Activated CD4-positive, alpha-beta T cell treated with anti-CD3 and anti-CD28 coated beads, Interleukin-2, amount 50 U/mL, for 16 hours (primary cell): ENCODE results near the gene RNMT.
"Not testable (repeated sequence)": the region's sequence is repeated elsewhere in the genome, so short reads cannot be mapped to it uniquely, and the experiment has no call there.

Experiments used
- DNase-seq: peaks from one replicate; pipeline ENCODE4 v3.0.0-alpha.2; 2020

RNMT gene

DNA sequence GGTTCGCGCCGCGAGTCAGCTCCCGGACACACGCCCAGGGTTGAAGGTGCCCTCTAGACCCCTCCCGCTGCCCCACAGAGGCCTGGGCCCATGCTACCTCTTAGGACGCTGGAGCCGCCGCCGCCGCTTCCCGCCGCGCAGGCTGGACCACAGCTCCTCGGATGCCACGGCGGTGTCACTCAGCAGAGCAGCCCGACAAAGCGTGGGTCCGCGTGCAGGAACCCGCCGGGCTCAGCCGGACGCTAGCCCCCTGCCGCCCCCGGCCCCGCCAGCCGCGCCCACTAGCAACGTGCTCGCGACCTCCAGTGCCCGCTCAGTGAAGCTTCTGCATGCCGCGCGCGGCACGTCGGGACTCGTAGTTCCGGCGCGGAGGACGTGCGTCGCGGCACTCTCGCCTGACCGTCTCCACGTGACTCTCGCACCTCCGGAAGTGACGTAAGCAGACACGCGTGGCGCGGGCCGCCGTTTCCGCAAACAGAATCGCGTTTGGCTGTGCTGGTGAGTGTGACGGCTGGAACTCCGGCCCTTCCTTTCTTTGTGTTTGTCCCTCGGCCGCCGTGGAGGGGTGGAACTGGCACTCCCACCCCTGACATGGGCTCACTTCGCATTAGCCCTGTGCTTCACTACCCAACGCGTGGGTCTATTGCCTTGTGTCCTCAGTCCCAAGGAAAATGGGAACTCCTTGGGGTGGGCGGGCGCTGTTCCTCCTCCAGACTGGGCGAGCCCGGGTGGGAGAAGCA, at the start of gene RNMT, which contains the start of gene FAM210A:
Gene RNMT, plus strand, starts transcription at position 442 of the 740 bp plus-strand sequence. CDS start 4,845 bp downstream, outside the sequence.
Gene FAM210A, minus strand, starts transcription at position 327 of the 740 bp plus-strand sequence. CDS start 44,481 bp downstream, outside the sequence.
- DNase-seq = peak; percentile 96

DNA sequence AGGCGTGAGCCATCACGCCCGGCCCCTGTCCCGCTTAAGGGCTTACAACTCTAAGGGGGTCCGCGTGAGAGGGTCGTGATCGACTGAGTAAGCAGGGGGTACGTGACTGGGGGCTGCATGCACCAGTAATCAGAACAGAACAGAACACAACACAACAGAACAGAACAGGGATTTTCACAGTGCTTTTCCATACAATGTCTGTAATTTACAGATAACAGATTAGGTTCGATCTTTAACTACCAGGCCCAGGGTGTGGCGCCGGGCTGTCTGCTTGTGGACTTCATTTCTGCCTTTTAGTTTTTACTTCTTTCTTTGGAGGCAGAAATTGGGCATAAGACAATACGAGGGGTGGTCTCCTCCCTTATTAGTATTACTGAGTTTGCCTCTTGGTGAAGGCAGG, 49.1 kb upstream of the RNMT start:
- not testable (repeated sequence) for DNase-seq

DNA sequence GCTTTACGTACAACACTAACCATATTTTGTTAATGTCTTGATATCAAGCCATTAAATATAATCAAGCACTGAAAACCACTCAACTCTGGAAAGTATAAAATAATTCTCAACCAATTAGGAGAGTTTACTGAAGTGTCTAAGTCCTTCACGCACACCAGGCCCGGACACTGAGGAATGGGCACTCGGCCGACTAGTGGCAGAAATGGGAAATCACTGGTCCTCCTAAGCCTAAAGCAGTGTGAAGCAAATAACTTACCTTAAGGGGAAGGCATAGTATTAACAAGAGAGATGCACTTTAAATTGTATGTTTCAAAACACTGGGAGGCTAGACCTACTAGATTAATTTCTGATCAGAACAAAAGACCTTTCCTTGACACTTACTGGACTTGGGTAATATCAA, 45.9 kb upstream of the RNMT start:
- DNase-seq = no peak

DNA sequence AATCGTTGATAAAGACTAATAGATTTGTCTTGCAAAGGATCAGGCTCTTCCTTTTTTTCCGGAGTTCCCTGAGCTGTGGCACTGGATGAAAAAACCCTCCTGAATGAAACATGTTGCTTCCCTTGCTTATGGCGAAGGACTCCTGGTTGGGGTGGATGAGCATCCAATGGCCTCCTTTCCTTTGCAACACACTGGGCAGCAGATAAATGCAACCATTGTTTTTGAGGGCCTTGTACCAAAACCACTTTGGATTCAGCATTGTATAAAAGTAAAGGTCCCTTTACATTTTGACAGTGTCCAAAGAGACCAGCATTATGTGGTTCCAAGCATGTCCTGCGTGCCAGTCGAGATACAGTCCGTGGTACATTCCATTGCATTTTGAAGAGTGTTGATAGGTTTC, 44.8 kb upstream of the RNMT start:
- no peak for DNase-seq

DNA sequence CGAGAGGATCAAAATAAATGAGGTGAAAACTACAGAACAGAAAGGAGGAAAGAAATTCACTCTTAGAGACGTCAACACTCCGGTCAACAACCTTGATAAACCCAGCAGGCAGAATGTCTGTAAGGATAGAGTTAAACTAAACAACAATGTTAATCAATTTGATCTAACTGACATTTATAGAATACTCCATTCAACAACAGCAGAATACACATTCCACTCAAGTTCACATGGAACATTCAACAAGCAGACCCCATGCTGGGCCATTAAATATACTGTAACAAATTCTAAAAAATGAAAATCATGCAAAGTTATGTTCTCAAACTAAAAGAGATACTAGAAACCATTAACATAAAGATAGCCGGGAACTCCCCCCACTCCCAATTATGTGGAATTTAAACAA, 41.9 kb upstream of the RNMT start:
- no peak for DNase-seq

DNA sequence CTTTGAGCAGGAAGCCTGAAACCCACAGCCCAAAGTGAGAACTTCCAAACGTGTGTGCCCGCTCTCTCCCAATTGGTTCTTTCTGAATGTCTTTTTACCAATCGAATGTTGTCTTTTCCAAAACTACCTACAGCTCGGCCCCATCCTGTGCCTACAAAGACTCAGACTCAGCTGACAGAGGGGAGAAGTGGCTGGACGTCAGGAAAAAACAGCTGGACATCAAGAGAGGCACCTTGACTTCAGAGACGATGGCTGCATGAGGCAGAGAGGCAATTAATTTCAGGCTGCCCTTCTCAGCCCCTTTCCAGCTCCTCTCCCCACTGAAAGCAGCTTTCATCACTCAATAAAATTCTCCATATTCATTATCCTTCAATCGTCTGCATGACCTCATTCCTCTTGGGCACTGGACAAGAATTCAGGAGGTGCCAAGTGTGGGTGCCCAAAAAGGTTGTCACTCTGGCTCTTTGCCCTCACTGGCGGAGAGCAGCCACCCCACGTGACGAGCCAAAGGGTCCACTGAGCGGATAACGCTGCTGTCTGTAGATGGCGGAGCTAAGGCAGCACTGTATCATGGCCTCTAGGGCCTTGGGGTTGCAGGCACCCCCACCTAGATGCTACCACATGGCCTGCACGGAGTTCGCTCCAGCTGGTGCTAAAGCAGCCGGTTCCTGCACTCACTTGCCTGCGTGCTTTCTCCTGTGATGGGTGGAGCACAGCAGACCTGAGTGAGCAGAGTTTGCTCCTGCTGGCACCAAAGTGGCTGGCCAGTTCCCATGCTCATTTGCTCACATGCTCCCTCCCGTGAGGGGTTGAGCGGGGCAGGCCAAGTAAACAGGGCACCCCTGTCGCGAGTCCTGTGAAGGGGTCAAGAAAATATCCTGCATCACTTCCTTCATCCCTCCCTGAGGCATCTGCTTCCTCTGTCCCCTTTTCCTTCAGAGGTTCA, 38.0 kb upstream of the RNMT start:
- no peak for DNase-seq

DNA sequence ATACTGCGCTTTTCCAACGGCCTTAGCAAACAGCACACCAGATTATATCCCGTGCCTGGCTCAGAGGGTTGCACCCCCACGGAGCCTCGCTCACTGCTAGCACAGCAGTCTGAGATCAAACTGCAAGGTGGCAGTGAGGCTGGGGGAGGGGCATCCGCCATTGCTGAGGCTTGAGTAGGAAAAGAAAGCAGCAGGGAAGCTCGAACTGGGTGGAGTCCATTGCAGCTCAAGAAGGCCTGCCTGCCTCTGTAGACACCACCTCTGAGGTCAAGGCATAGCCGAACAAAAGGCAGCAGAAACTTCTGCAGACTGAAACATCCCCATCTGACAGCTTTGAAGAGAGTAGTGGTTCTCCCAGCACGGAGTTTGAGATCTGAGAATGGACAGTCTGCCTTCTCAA, 36.4 kb upstream of the RNMT start:
- DNase-seq = not testable (repeated sequence)

DNA sequence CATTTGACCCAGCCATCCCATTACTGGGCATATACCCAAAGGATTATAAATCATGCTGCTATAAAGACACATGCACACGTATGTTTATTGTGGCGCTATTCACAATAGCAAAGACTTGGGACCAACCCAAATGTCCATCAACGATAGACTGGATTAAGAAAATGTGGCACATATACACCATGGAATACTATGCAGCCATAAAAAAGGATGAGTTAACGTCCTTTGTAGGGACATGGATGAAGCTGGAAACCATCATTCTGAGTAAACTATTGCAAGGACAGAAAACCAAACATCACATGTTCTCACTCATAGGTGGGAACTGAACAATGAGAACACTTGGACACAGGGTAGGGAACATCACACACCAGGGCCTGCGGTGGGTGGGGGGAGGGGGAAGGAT, 31.1 kb upstream of the RNMT start:
- DNase-seq = not testable (repeated sequence)

DNA sequence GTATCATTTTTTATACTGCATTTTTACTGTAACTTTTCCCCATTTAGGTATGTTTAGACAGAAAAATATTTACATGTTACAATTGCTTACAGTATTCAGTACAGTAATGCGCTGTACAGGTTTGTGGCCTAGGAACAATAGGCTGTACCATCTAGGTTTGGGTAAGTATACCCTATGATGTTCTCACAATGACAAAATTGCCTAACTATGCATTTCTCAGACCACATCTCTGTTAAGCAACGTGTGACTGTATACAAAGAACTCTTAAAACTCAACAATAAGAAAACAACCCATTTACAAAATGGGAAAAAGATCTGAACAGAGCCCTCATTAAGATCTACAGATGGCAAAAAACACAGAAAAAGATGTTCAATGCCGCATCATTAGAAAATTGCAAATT, 29.5 kb upstream of the RNMT start:
- DNase-seq = no peak

DNA sequence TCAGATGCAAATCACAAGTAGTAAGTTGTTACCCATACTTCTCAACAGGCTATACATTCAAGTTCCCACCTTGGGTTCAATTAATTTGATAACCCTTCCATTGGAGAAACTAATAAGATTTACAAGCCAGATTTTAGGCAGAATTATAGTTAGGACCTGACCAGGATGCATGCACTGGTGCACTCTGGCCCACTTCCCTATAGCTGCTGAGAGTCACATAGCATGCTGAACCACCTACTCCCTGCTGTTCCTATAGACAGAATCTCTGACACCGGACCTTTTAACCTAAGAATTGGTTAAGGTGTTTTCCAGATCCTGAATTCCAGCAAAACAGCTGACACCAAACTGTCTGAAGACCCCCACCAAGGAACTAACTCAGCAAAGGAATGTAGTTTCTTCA, 26.3 kb upstream of the RNMT start:
- DNase-seq = no peak

DNA sequence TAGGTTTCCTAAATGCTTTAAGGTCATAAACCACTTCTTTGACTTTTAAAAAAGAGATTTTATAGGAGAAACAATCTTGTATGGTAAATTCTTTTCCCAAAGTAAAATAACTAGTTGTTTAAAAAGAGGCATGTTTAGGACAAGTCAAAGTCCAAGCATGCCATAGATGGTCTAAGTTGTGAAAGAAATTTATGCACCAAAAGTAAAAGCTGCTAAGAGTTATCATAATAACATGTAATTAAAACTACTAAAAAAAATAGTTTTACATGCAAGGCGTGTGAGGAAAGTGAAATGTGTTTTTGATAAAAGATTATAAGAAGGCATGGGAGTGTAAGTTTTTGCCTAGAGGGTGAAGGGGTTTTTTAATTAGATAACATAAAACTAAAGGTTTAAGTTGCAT, 22.6 kb upstream of the RNMT start:
- no peak for DNase-seq

DNA sequence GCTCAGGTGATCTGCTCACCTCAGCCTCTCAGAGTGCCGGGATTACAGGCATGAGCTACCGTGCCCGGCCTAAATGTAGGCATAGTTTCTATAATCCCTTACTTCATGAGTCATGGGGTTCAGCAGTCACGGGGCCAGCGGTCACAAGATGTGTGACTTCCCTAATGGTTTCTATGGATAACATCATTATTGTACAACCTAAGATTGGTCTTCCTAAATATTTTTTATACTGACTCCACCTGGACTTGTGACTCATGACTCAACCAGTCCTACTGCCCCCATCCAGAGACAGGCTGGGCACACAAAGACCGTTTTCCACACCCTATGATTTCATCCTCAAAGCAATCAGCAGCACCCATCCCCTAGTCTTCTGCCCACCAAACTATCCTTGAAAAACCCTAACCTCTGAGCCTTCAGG, 16.1 kb upstream of the RNMT start:
- no peak for DNase-seq

DNA sequence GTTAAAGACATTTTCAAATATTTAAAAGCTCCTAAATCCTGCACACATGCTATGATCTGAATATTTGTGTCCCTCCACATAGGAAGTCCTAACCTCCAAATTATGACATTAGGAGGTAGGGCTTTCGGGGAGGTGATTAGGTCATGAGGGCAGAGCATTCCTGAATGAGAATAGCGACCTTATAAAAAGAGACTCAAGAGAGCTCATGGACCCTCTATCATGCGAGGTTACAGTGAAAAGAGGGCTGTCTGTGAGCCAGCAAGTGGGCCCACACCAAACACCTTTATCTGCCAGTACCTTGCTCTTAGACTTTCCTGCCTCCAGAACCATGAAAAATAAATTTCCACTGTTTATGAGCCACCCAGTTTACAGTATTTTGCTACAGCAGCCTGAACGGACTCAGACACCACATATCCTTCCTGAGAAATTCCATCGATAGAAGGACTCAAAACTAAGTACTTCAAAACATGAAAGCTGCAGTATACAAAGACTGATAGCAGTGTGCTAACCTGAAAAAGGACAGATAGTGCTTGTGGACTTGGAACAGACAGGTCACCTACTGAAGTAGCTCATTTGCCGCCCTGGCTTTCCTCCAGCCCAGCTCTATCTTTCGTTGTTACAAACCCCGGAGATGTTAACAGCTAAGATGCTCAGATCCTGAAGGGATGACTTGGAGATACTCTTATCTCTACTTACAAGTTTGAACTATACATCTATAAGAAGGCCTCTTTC, 13.9 kb upstream of the RNMT start:
- DNase-seq = no peak

DNA sequence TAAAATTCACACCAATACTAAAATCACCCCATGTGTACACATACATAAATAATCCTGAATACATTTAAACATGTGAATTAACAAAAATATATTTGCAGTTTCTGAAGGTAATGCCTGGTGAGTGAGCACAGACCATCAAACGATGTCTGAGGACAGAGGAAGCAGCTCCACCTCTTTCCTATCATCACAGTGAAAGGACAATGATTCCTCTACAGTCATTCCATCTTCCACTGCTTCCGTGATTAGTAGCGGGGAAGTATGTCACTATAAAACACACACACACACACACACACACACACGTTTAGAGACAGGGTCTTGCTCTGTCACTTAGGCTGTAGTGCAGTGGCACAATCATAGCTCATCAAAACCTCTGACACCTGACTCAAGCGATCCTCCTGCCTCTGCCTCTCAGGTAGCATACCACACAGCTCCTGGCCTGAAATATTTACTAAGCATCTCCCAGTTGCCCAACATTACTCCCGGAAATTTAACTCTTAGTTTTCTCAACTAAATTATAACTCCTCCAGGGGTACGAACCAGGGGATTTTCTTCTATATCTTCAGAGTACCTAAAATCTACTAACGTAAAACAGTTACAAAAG, 12.9 kb upstream of the RNMT start:
- no peak for DNase-seq

DNA sequence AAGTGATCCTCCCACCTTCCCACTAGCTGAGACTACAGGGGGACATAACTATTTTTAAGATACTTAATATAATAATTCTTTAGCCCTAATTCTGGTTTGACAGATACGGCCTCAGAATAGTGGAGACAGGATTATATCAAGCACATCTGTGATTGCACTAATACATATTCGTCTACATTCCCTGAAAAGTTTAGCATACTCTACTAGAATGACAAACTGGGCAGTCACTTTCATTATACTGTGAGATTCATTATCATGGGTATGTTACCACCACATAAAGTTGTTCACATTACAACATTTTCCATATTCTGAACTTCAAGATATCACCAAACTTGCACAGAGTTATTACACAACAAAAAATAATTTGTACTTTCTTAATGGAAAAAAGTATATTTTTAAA, 11.1 kb upstream of the RNMT start:
- DNase-seq = no peak

DNA sequence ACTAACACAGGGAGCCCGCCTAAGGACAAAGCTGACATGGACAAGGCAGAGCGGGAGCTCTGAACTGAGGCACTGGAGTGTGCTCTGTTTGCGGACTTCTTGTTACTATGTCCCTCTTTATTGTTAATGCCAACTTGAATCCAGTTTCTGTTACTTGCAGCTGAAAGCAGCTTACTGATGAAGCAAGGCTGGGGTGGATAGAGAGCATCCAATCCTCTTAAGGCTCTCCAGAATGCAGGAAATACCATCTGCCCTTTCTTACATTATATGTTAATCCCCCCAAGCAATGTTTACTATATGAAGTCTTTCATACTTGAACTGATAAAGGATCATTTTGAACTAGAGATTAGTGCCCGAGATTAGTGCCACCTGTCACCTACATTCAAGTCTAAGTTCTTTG, 9.6 kb upstream of the RNMT start:
- DNase-seq = no peak

DNA sequence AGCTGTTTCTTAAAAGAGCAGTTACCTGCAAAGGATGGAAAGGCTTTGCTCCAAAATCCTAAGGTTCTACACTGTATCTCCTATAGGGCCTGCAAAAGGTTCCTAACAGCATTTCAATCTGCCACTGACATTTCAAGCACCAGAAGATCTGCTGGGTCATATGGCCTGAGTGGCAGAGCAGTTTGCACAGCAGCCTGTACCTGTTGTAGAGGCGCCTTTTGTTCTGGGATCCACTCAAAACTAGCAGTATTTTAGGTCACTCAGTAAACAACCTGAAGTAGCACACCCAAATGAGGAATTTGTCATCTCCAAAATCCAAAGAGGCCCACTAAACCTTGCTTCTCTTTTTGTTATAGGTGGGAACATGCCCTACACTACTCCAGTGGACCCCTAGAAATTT, 6.3 kb upstream of the RNMT start:
- DNase-seq = no peak

DNA sequence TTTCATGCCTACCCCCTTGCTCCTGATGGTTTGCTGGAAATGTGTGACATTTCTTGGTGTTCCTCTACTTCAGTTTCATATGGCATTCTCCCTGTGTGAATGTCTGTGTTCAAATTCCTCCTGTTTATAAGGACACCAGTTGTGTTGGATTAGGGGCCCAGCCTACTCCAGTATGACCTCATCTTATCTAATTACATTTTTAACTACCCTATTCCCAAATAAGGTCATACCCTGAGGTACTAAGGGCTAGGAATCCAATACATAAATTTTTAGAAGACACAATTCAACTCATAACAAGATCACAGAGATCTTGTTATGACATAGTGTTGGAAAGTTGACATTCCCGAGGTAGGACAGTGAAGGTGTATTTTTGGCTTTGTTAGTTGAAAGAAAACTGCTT, 5.6 kb upstream of the RNMT start:
- no peak for DNase-seq

DNA sequence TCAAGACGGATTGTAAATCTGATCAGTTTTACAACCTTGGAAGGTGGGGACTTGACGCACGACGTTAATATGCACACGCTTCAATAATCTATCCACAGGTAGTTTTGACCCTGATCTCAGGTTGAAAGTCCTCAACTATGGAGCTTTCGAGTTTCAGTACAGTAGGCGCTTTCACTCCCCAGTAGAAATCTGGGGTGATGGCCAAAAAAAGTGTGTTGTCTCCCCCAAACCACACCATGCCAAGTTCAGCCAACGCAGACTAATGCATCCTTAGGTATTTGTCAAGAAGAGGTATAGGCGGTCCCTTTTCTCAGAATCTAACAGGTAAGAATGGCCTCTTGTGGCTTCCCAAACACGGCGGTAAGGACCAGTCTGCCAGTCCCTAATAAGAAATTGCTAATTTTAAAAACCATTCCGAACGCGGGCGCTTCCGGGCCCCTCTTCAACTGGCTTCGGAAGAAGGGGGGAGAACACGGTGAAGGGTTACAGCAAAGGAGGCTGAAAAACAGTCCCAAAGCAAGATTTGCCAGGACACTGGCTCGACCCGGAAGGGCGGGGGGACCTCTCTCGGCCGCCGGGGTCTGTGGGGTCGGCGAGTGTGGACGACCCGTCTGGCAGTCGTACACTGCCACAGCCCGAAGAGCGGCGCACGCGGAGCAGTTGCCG, 774 bp upstream of the RNMT start:
- peak; percentile 21 for DNase-seq

DNA sequence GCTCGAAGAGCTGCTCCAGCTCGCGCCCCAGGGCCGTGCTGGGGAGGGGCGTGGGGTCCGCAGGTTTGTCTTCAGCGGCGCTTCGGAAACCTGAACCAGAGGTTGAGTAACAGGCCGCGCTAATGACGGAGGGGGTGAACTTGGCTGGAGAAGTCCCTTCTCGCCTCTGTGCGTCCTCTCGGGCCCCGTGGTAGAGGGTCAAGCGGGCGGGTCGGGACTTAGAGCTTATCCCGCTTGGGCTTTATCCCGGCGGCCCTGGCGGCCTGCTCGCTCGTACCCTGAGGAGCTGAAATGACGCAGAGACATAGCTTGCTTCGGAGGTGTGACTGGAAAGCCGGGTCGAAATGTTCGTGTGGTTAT, 479 bp downstream of the RNMT start:
- peak; percentile 35 for DNase-seq

DNA sequence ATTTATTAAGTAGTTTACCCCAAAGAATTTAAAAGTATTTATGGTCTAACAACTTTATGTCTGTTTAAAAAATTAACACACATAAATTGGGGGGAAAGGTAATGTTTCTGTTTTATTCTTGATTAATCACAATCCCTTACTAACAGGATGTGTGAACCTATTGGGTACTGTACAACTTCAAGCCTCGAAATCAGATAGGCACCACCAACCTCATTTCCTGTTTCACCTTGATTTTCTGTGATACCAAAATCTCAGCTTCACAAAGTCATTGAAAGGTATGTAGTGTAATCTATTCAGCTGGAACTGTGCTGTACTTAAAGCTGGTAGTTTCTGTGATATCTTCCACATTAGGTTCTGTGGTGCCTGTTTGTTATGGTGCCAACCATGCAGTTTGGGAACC, 4.0 kb downstream of the RNMT start:
- DNase-seq = no peak

DNA sequence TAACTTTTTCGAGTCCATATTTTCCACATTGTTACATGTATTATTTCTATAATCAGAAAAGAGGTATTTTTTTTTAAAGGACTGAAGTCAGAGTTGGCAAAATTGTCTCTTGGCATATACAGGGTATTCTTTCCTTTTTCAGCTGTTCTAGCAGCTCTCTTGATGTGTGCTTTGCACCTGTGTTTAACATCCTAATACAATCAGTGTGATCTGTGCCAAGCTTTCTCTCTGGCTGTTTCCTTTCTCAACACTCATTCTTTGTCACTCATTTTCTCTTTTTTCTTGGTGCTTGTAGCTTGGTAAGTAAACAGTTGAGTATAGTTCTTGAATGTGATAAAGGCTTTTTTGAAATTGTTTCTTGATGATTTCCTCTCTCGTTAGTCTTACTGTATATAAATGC, 9.2 kb downstream of the RNMT start:
- no peak for DNase-seq
